K562 (cell line): Measurements from ENCODE around the gene HIKESHI. TPM values are rescaled to one million over a fixed set of nuclear protein-coding genes. Genes with fewer than 3 reads are reported as not detected.

ENCODE experiments used
- ATAC-seq: fragments of 200-7000 bp; cut with Tn5 transposase; 3 replicates; pipeline ENCODE4 v1.9.1; 2020; ENCODE audit warnings: moderate library complexity
- BruUV-seq: library from RNA; stranded (reverse); fragments of 400-500 nt; replicated peaks from 2 replicates; lab custom pipeline; 2021; lab: Mats Ljungman, UMichigan
- CTCF ChIA-PET: fragments of 300-600 bp; formaldehyde crosslinking; extraction: SDS; loops from one replicate; lab custom pipeline; 2021; ENCODE audit warnings: low intra/inter-chr PET ratio; lab: Yijun Ruan, JAX
- POLR2A ChIA-PET: fragments of 300-600, 350-650 bp; sonication (Branson Sonifier 250); formaldehyde crosslinking; extraction: SDS; loops from one replicate; lab custom pipeline; 2021; ENCODE audit warnings: antibody characterized with exemption, inconsistent platforms; lab: Yijun Ruan, JAX
- DNase-seq, 4 experiments: peaks; one replicate each; pipeline versions ENCODE4 v3.0.0 to v3.0.0-alpha.2; 2011 to 2018; ENCODE audit warnings: low spot score in 3 of 4, mixed read lengths in 3 of 4; ENCODE audit errors: extremely low read depth in 1 of 4
- FAIRE-seq: peaks from 2 replicates; lab custom pipeline; 2011; peaks lifted over from hg19 to GRCh38; lab: Jason Lieb, UNC
- H2AFZ ChIP-seq: 2 replicates; pipeline ENCODE4 v1.6.0; 2011; ENCODE audit warnings: low read depth, low read length, control low read depth, inconsistent platforms
- H3K27ac ChIP-seq: fragments of 200-600 bp; 3 replicates; pipeline ENCODE4 v1.8.0; 2011; ENCODE audit warnings: low read depth, mild to moderate bottlenecking, control low read depth, inconsistent platforms, low read length, moderate library complexity, mixed read lengths; ENCODE audit errors: extremely low read depth
- H3K27me3 ChIP-seq, 2 experiments: fragments of 300-600 bp in 1 of 2; 2 replicates in 1 of 2; 3 replicates in 1 of 2; pipeline versions ENCODE4 v1.6.0 to v1.8.0; 2011; ENCODE audit warnings: inconsistent platforms in 2 of 2, low read length in 2 of 2, mild to moderate bottlenecking in 1 of 2, mixed read lengths in 1 of 2, moderate library complexity in 1 of 2; ENCODE audit not compliant: control insufficient read depth in 2 of 2, insufficient read depth in 2 of 2
- H3K36me3 ChIP-seq: fragments of 300-600 bp; 3 replicates; pipeline ENCODE4 v1.8.0; 2011; ENCODE audit warnings: mild to moderate bottlenecking, low read length, inconsistent platforms; ENCODE audit not compliant: control insufficient read depth, insufficient read depth
- H3K4me1 ChIP-seq, 2 experiments: fragments of 200-600 bp in 1 of 2; replicated peaks in 1 of 2; 2 replicates in 1 of 2; 3 replicates in 1 of 2; pipeline versions ENCODE4 v1.5.1 to v1.8.0; 2011; ENCODE audit warnings: inconsistent platforms in 2 of 2, low read length in 2 of 2, mild to moderate bottlenecking in 1 of 2, mixed read lengths in 1 of 2, moderate library complexity in 1 of 2; ENCODE audit not compliant: control insufficient read depth in 2 of 2, insufficient read depth in 2 of 2
- H3K4me2 ChIP-seq: 2 replicates; pipeline ENCODE4 v1.6.1; 2011; ENCODE audit warnings: low read length, control low read depth, inconsistent platforms, mixed read lengths; ENCODE audit not compliant: insufficient read depth
- H3K4me3 ChIP-seq: fragments of 200-600 bp; sonication (generic), shearing (Covaris generic); 2 replicates; pipeline ENCODE4 v1.5.1; 2016; ENCODE audit warnings: control low read depth, inconsistent platforms
- H3K79me2 ChIP-seq: fragments of 200-600 bp; 3 replicates; pipeline ENCODE4 v1.8.0; 2011; ENCODE audit warnings: low read length, inconsistent platforms; ENCODE audit not compliant: control insufficient read depth, insufficient read depth
- H3K9ac ChIP-seq, 2 experiments: 2 replicates each; pipeline versions ENCODE4 v1.6.0 to v1.6.1; 2011; ENCODE audit warnings: low read depth in 2 of 2, low read length in 2 of 2, control low read depth in 1 of 2, inconsistent platforms in 1 of 2, mild to moderate bottlenecking in 1 of 2, mixed read lengths in 1 of 2; ENCODE audit not compliant: insufficient read depth in 1 of 2
- H3K9me1 ChIP-seq: one replicate; pipeline ENCODE4 v1.6.0; 2011; ENCODE audit warnings: inconsistent platforms, mild to moderate bottlenecking, low read length, moderate library complexity; ENCODE audit not compliant: control insufficient read depth, insufficient read depth
- H3K9me3 ChIP-seq: replicated peaks from 2 replicates; pipeline ENCODE4 v1.5.1; 2011; ENCODE audit warnings: low read depth, low read length, inconsistent platforms; ENCODE audit not compliant: control insufficient read depth, insufficient read depth
- H4K20me1 ChIP-seq: replicated peaks from 2 replicates; pipeline ENCODE4 v1.6.1; 2011; ENCODE audit warnings: low read length, inconsistent platforms, mixed read lengths; ENCODE audit not compliant: control insufficient read depth, insufficient read depth
- OTX1 ChIP-seq: fragments of 450-650 bp; formaldehyde crosslinking; IDR thresholded peaks from 2 replicates; pipeline ENCODE4 v1.4.0; 2022; ENCODE audit warnings: mild to moderate bottlenecking
- RBM25 ChIP-seq: fragments of 200-400 bp; formaldehyde crosslinking; IDR thresholded peaks from 2 replicates; pipeline ENCODE4 v1.6.1; 2018; ENCODE audit warnings: low read length, low read depth, moderate library complexity; ENCODE audit not compliant: severe bottlenecking
- WGBS: fragments of 100-300 bp; shearing (Covaris generic); methylation state at CpG from one replicate; pipeline ENCODE4 v1.1.6; 2016; ENCODE audit warnings: low coverage, mixed read lengths; ENCODE audit not compliant: insufficient coverage; ENCODE audit errors: missing lambda C conversion rate; 5-methylcytosine and 5-hydroxymethylcytosine counted together
- in situ Hi-C: fragments of 300-500 bp; cut with MboI; formaldehyde crosslinking; loops from 4 replicates; pipeline ENCODE4 v1.15.0; 2018; ENCODE audit warnings: inconsistent platforms, mixed read lengths
- intact Hi-C: fragments of 100-400 bp; cut with micrococcal nuclease; formaldehyde crosslinking; loops from 2 replicates; pipeline ENCODE4 v1.14.2; 2022
- polyA plus RNA-seq, 8 experiments: library from polyadenylated mRNA; depleted of rRNA in 4 of 8; stranded (reverse) in 5 of 8; unstranded in 3 of 8; fragments of >200 nt; fragmentation: Nextera tagmentation in 2 of 8; fragmentation: Illumina TruSeq in 1 of 8; extraction: Ambion mirVana in 2 of 8; extraction: Trizol in 1 of 8; gene quantifications; 2 replicates each; pipeline versions ENCODE4 v1.2.1 to v1.2.3, GENCODE V29; 2011 to 2014; ENCODE audit warnings: inconsistent platforms in 1 of 8, missing spikeins in 1 of 8
- total RNA-seq, 7 experiments: library from RNA; depleted of rRNA in 6 of 7; stranded (reverse); fragments of >200 nt in 6 of 7; fragmentation: Illumina TruSeq in 2 of 7; extraction: Trizol in 2 of 7; gene quantifications; 2 replicates each; pipeline versions ENCODE4 v1.2.1 to v1.2.3, GENCODE V29; 2011 to 2021; ENCODE audit warnings: low replicate concordance in 1 of 7
- TF ChIP-seq, protein P1 (sequence below): conservative IDR thresholded peaks from 2 replicates; pipeline ENCODE4 v1.6.1; 2011; ENCODE audit warnings: low read depth, mild to moderate bottlenecking, low read length; ENCODE audit not compliant: control insufficient read depth
- TF ChIP-seq, protein P2 (sequence below), 2 experiments: fragments of 450-650 bp in 1 of 2; sonication (generic) in 1 of 2; formaldehyde crosslinking in 1 of 2; IDR thresholded peaks; 2 replicates each; pipeline versions ENCODE4 v1.7.1 to v1.9.0; 2016 to 2022; ENCODE audit warnings: inconsistent platforms in 1 of 2, mild to moderate bottlenecking in 1 of 2, missing genetic modification reagents in 1 of 2

The HIKESHI gene
- total and polyA plus RNA-seq, 9 of the 15 experiments (the other 6 are each of a cell fraction or from before 2014, with no cell fraction given): 33.2 to 196 (median 62.7) TPM

DNA sequence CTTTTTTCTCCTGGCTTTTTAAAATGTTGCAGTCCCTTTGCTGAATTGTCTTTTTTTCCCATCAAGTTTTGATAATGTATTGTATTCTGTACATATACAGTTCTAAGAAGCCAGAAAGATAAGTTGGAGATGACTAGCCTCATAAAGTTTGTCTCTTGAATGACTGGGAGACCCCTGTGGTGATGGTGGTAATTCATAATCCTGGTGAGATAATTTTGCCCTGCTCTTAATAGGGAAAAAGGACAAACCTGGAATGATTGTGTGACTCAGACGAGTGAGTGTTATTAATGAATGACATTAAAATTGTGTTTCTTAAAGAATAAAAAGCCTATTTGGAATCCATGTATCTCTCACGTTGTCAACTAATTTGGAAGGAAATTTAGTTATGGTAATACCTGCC lies 1.2 kb downstream of the HIKESHI start:
- CTCF ChIA-PET: no interaction called here
- no peaks in the 10 kb centered on the region for H3K9me3 ChIP-seq
- BruUV-seq: no TSS peak
- H3K27ac ChIP-seq: peak overlapping the region; percentile 90; the same call in 2 of the 3 replicates
- ATAC-seq: no peak
- POLR2A ChIA-PET: interaction anchor here (0.6 to 1.2 kb wide), 2 partner anchors 10 to 254 kb away, joined by 3 to 6 read pairs; no protein-coding TSS in a partner anchor
- H3K4me1 ChIP-seq: no peaks in the 10 kb centered on the region; a peak in 1 of 5 replicates
- FAIRE-seq: no peak
- H3K4me2 ChIP-seq: peak overlapping the region; percentile 90
- intact Hi-C loops: no loop called here
- 0 out of 2 replicates have a peak overlapping the region, but pooled peaks have one; percentile 98 for H2AFZ ChIP-seq
- H3K27me3 ChIP-seq: no peaks in the 10 kb centered on the region
- no peaks in the 10 kb centered on the region for H4K20me1 ChIP-seq
- peak overlapping the region; percentile 79 for H3K4me3 ChIP-seq
- 11% methylated on average over 2 of the region's 2 CpGs for WGBS
- in situ Hi-C loops: no loop called here
- H3K36me3 ChIP-seq: peaks cover 10% of the 10 kb centered on the region; the same call in 1 of the 3 replicates
- no peaks in the 10 kb centered on the region for H3K9me1 ChIP-seq
- H3K79me2 ChIP-seq: peaks cover 28% of the 10 kb centered on the region
- DNase-seq: peak in 1 of 4 experiments; percentile 18
- TF ChIP-seq OTX1 (CRISPR knock-in tag) (no peak), RBM25 (no peak)
- TF ChIP-seq, protein P1, sequence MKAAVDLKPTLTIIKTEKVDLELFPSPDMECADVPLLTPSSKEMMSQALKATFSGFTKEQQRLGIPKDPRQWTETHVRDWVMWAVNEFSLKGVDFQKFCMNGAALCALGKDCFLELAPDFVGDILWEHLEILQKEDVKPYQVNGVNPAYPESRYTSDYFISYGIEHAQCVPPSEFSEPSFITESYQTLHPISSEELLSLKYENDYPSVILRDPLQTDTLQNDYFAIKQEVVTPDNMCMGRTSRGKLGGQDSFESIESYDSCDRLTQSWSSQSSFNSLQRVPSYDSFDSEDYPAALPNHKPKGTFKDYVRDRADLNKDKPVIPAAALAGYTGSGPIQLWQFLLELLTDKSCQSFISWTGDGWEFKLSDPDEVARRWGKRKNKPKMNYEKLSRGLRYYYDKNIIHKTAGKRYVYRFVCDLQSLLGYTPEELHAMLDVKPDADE: no peak
- TF ChIP-seq, protein P2, sequence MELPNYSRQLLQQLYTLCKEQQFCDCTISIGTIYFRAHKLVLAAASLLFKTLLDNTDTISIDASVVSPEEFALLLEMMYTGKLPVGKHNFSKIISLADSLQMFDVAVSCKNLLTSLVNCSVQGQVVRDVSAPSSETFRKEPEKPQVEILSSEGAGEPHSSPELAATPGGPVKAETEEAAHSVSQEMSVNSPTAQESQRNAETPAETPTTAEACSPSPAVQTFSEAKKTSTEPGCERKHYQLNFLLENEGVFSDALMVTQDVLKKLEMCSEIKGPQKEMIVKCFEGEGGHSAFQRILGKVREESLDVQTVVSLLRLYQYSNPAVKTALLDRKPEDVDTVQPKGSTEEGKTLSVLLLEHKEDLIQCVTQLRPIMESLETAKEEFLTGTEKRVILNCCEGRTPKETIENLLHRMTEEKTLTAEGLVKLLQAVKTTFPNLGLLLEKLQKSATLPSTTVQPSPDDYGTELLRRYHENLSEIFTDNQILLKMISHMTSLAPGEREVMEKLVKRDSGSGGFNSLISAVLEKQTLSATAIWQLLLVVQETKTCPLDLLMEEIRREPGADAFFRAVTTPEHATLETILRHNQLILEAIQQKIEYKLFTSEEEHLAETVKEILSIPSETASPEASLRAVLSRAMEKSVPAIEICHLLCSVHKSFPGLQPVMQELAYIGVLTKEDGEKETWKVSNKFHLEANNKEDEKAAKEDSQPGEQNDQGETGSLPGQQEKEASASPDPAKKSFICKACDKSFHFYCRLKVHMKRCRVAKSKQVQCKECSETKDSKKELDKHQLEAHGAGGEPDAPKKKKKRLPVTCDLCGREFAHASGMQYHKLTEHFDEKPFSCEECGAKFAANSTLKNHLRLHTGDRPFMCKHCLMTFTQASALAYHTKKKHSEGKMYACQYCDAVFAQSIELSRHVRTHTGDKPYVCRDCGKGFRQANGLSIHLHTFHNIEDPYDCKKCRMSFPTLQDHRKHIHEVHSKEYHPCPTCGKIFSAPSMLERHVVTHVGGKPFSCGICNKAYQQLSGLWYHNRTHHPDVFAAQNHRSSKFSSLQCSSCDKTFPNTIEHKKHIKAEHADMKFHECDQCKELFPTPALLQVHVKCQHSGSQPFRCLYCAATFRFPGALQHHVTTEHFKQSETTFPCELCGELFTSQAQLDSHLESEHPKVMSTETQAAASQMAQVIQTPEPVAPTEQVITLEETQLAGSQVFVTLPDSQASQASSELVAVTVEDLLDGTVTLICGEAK (IDR thresholded peaks at IDR 0.05): 0 out of 2 replicates have a peak, but pooled peaks have one; percentile 11
- TF ChIP-seq, protein P2 (CRISPR knock-in tag; IDR thresholded peaks at IDR 0.05): no peak
- peak overlapping the region in 1 of 2 experiments; percentile 85; a peak in 2 of 4 replicates for H3K9ac ChIP-seq
